Cerebellar nuclear complex (tissue), 1 donor: Measurements from ENCODE around the gene CYBC1.
"Not testable (repeated sequence)": the region's sequence is repeated elsewhere in the genome, so short reads cannot be mapped to it uniquely, and the experiment has no call there.

Experiments used
- DNase-seq, 2 experiments: peaks; one replicate each; lab custom pipeline; 2025; lab: John Stamatoyannopoulos, UW

Gene CYBC1

GRCh38 chr17:82477934-82478333 is 27.4 kb upstream of the CYBC1 start:
- DNase-seq = no peak

GRCh38 chr17:82475458-82475857 is 24.9 kb upstream of the CYBC1 start:
- no peak for DNase-seq

- DNase-seq = no peak
Measured at GRCh38 chr17:82474223-82475010, 23.9 kb upstream of the CYBC1 start.

GRCh38 chr17:82470065-82470464 is 19.5 kb upstream of the CYBC1 start:
- no peak for DNase-seq

GRCh38 chr17:82468692-82469091 is 18.1 kb upstream of the CYBC1 start:
- DNase-seq = no peak

GRCh38 chr17:82465023-82465603 is 14.6 kb upstream of the CYBC1 start:
- DNase-seq = no peak

GRCh38 chr17:82464567-82464929 is 14.0 kb upstream of the CYBC1 start:
- no peak for DNase-seq

GRCh38 chr17:82463925-82464566 is 13.5 kb upstream of the CYBC1 start:
- DNase-seq = no peak

GRCh38 chr17:82463391-82463790 is 12.8 kb upstream of the CYBC1 start:
- no peak for DNase-seq

GRCh38 chr17:82461827-82462524 is 11.4 kb upstream of the CYBC1 start:
- no peak for DNase-seq

GRCh38 chr17:82459936-82460335 is 9.4 kb upstream of the CYBC1 start:
- DNase-seq = not testable (repeated sequence)

- no peak for DNase-seq
Measured at GRCh38 chr17:82458885-82459424, 8.4 kb upstream of the CYBC1 start.

- peak; percentile 95 to 98 for DNase-seq
Measured at GRCh38 chr17:82458179-82458884, 7.8 kb upstream of the CYBC1 start, which contains the start of gene NARF. NARF (plus strand) TSS chr17:82458741; CDS start chr17:82458804, 63 bp downstream.

GRCh38 chr17:82457929-82458178 is 7.3 kb upstream of the CYBC1 start:
- peak in 1 of 2 experiments; percentile 76 for DNase-seq

GRCh38 chr17:82457073-82457928 is 6.7 kb upstream of the CYBC1 start:
- no peak for DNase-seq

GRCh38 chr17:82453706-82454105 is 3.2 kb upstream of the CYBC1 start:
- not testable (repeated sequence) for DNase-seq

GRCh38 chr17:82453151-82453550 is 2.6 kb upstream of the CYBC1 start:
- DNase-seq = not testable (repeated sequence)

- DNase-seq = no peak
Measured at GRCh38 chr17:82452162-82452561, 1.6 kb upstream of the CYBC1 start.

- no peak for DNase-seq
Measured at GRCh38 chr17:82449883-82450356, 632 bp downstream of the CYBC1 start.

- DNase-seq = no peak
Measured at GRCh38 chr17:82449131-82449882, 1.2 kb downstream of the CYBC1 start.
